PC-3 (cell line): ENCODE results near the gene SPNS1.

Experiments used
- CTCF ChIP-seq: fragments of 300-600 bp; sonication (generic); conservative IDR thresholded peaks from 2 replicates; pipeline ENCODE4 v1.5.1; 2017; ENCODE audit warnings: antibody characterized with exemption, low read depth, mild to moderate bottlenecking, low read length
- EZH2 ChIP-seq: fragments of 300-600 bp; sonication (generic); IDR thresholded peaks from one replicate; pipeline ENCODE4 v1.6.1; 2017; ENCODE audit warnings: antibody characterized with exemption, mild to moderate bottlenecking, low read length; ENCODE audit not compliant: unreplicated experiment
- EZH2phosphoT487 ChIP-seq: fragments of 300-600 bp; sonication (generic); IDR thresholded peaks from 2 replicates; pipeline ENCODE4 v1.6.1; 2018; ENCODE audit warnings: mild to moderate bottlenecking, antibody characterized with exemption, low read length, borderline replicate concordance

GRCh38 chr16:28946681-28947080 is 27.9 kb upstream of the SPNS1 start:
- TF ChIP-seq CTCF, result no peak
- no peak for TF ChIP-seq EZH2
- TF ChIP-seq EZH2phosphoT487, result no peak
